NB4 (cell line): ENCODE measurements around the gene DAAM1.

Source experiments
- DNase-seq: peaks from one replicate; pipeline ENCODE4 v3.0.0; 2010; ENCODE audit warnings: low read depth
- H3K4me3 ChIP-seq: one replicate; pipeline ENCODE4 v1.5.1; 2011; ENCODE audit warnings: mild to moderate bottlenecking, low read depth, low read length, moderate library complexity
- CTCF ChIP-seq: IDR thresholded peaks from one replicate; pipeline ENCODE4 v1.5.1; 2012; ENCODE audit warnings: low read depth, low read length
- MAX ChIP-seq: IDR thresholded peaks from 2 replicates; pipeline ENCODE4 v1.6.1; 2011; ENCODE audit warnings: low read depth, low read length
- MYC ChIP-seq: IDR thresholded peaks from 2 replicates; pipeline ENCODE4 v1.6.1; 2011; ENCODE audit warnings: low read depth, low read length
- POLR2A ChIP-seq: IDR thresholded peaks from 2 replicates; pipeline ENCODE4 v1.6.1; 2011; ENCODE audit warnings: mild to moderate bottlenecking; ENCODE audit not compliant: insufficient read length; ENCODE audit errors: extremely low read depth

The DAAM1 gene

GRCh38 chr14:59188461-59189090 lies at the start of gene DAAM1:
Gene DAAM1 (plus strand): TSS chr14:59188667. CDS start chr14:59263478, 74,811 bp downstream.
- TF ChIP-seq MYC (0 out of 2 replicates have a peak, but pooled peaks have one; percentile 22), CTCF (no peak), POLR2A (peak; percentile 47), MAX (no peak; the same call in 1 of the 2 replicates)
- peak; percentile 98 for DNase-seq
- H3K4me3 ChIP-seq = peak within 1 kb of the TSS; percentile 73

GRCh38 chr14:59139324-59139723 lies 49.1 kb upstream of the DAAM1 start:
- no peak overlapping the region for H3K4me3 ChIP-seq
- no peak for DNase-seq
- no peak for TF ChIP-seq CTCF
- TF ChIP-seq POLR2A = no peak
- TF ChIP-seq MAX = no peak
- TF ChIP-seq MYC = no peak

GRCh38 chr14:59140106-59140843 lies 48.2 kb upstream of the DAAM1 start:
- no peak for TF ChIP-seq POLR2A
- TF ChIP-seq MAX = no peak
- TF ChIP-seq CTCF = no peak
- no peak for TF ChIP-seq MYC
- H3K4me3 ChIP-seq = no peak overlapping the region
- no peak for DNase-seq

- DNase-seq = no peak
- TF ChIP-seq MYC (no peak), CTCF (no peak), POLR2A (no peak), MAX (no peak)
- H3K4me3 ChIP-seq = no peak overlapping the region
Measured at GRCh38 chr14:59146484-59146883, 42.0 kb upstream of the DAAM1 start.

GRCh38 chr14:59147007-59147406 lies 41.5 kb upstream of the DAAM1 start:
- TF ChIP-seq POLR2A (no peak), CTCF (no peak), MAX (no peak), MYC (no peak)
- no peak for DNase-seq
- no peak overlapping the region for H3K4me3 ChIP-seq
